HK-2 (cell line): ENCODE results near the gene CREB3L1.

Source experiments
- DNase-seq: peaks from one replicate; pipeline ENCODE4 v3.0.0-alpha.2; 2018; ENCODE audit not compliant: unreplicated experiment

The CREB3L1 gene

GRCh38 chr11:46322759-46323158, 45.3 kb downstream of the CREB3L1 start:
- no peak for DNase-seq

GRCh38 chr11:46326813-46327416, 49.5 kb downstream of the CREB3L1 start:
- no peak for DNase-seq

- no peak for DNase-seq
Measured at GRCh38 chr11:46327829-46328228, 50.4 kb downstream of the CREB3L1 start.

- DNase-seq, result no peak
Measured at GRCh38 chr11:46330154-46330553, 52.7 kb downstream of the CREB3L1 start.

- no peak for DNase-seq
Measured at GRCh38 chr11:46330563-46331281, 53.3 kb downstream of the CREB3L1 start.

- DNase-seq, result no peak
Measured at GRCh38 chr11:46331282-46331984, 54.0 kb downstream of the CREB3L1 start.

GRCh38 chr11:46332093-46332567, 54.7 kb downstream of the CREB3L1 start:
- DNase-seq, result no peak

- DNase-seq, result no peak
Measured at GRCh38 chr11:46332568-46333393, 55.3 kb downstream of the CREB3L1 start.

GRCh38 chr11:46333394-46333947, 56.0 kb downstream of the CREB3L1 start:
- DNase-seq, result no peak

GRCh38 chr11:46334211-46334610, 56.7 kb downstream of the CREB3L1 start:
- no peak for DNase-seq

- DNase-seq, result no peak
Measured at GRCh38 chr11:46335271-46335670, 57.8 kb downstream of the CREB3L1 start.

- no peak for DNase-seq
Measured at GRCh38 chr11:46335890-46336562, 58.6 kb downstream of the CREB3L1 start.

- DNase-seq, result no peak
Measured at GRCh38 chr11:46336563-46337180, 59.2 kb downstream of the CREB3L1 start.

GRCh38 chr11:46337626-46338345, 60.3 kb downstream of the CREB3L1 start:
- DNase-seq, result no peak

- DNase-seq, result no peak
Measured at GRCh38 chr11:46338636-46338987, 61.1 kb downstream of the CREB3L1 start.

GRCh38 chr11:46338988-46339666, 61.7 kb downstream of the CREB3L1 start:
- no peak for DNase-seq

GRCh38 chr11:46339816-46340215, 62.4 kb downstream of the CREB3L1 start:
- DNase-seq, result no peak

- no peak for DNase-seq
Measured at GRCh38 chr11:46341454-46341853, 64.0 kb downstream of the CREB3L1 start.

- DNase-seq, result no peak
Measured at GRCh38 chr11:46342239-46342638, 64.8 kb downstream of the CREB3L1 start.
